Upper lobe of left lung (tissue), 6 donors: Measurements from ENCODE around the gene STOX1. TPM values are rescaled to one million over a fixed set of nuclear protein-coding genes. Genes with fewer than 3 reads are reported as not detected.

Experiments
- ATAC-seq, 2 donors: fragments of 200-7000 bp; cut with Tn5 transposase; one replicate each; pipeline ENCODE4 v1.9.1; 2022; ENCODE audit warnings: mild to moderate bottlenecking in 2 of 2, moderate library complexity in 2 of 2; ENCODE audit not compliant: low FRiP score in 2 of 2
- DNase-seq, 2 donors: peaks; one replicate each; pipeline ENCODE4 v3.0.0-alpha.2; 2019 to 2020
- H3K27ac ChIP-seq, 4 donors: fragments of 200-600 bp; sonication (generic); one replicate each; pipeline ENCODE4 v1.5.1; 2016 to 2019
- H3K27me3 ChIP-seq, 4 donors: fragments of 200-600 bp; sonication (generic); one replicate each; pipeline ENCODE4 v1.5.1; 2017 to 2019
- H3K36me3 ChIP-seq, 4 donors: fragments of 200-600 bp; sonication (generic); one replicate each; pipeline ENCODE4 v1.5.1; 2016 to 2019
- H3K4me1 ChIP-seq, 4 donors: fragments of 200-600 bp; sonication (generic); one replicate each; pipeline ENCODE4 v1.5.1; 2018 to 2019
- H3K4me3 ChIP-seq, 4 donors: fragments of 200-600 bp; sonication (generic); one replicate each; pipeline ENCODE4 v1.5.1; 2017 to 2019; ENCODE audit warnings: mild to moderate bottlenecking in 2 of 4, moderate library complexity in 1 of 4
- H3K9me3 ChIP-seq, 4 donors: fragments of 200-600 bp; sonication (generic); one replicate each; pipeline ENCODE4 v1.5.1; 2018 to 2019
- EP300 ChIP-seq, 4 donors: sonication (generic); formaldehyde crosslinking; IDR thresholded peaks; one replicate each; pipeline ENCODE4 v1.5.1; 2017; ENCODE audit warnings: antibody characterized with exemption in 4 of 4, control low read depth in 2 of 4
- POLR2A ChIP-seq, 4 donors: fragments of 450-650 bp; IDR thresholded peaks; one replicate each; pipeline ENCODE4 v1.5.1; 2016 to 2017; ENCODE audit warnings: antibody characterized with exemption in 4 of 4, mild to moderate bottlenecking in 2 of 4
- POLR2AphosphoS5 ChIP-seq, 2 donors: sonication (generic); formaldehyde crosslinking; IDR thresholded peaks; one replicate each; pipeline ENCODE4 v1.5.1; 2017; ENCODE audit warnings: antibody characterized with exemption in 2 of 2
- WGBS, 2 donors: methylation state at CpG; one replicate each; pipeline ENCODE4 v1.1.5; 2017 to 2018; 5-methylcytosine and 5-hydroxymethylcytosine counted together
- total RNA-seq, 6 donors: library from RNA; depleted of rRNA in 4 of 6; stranded (reverse); fragments of >200 nt in 4 of 6; gene quantifications; one replicate each; pipeline versions ENCODE4 v1.1.0 to v1.2.1, GENCODE V29; 2016 to 2021
- TF ChIP-seq, protein P1 (sequence below), 6 experiments: fragments of 450-650 bp in 4 of 6; fragments of 200-600 bp in 2 of 6; sonication (generic) in 2 of 6; IDR thresholded peaks; one replicate each; pipeline ENCODE4 v1.5.1; 2016 to 2019; ENCODE audit warnings: antibody characterized with exemption in 6 of 6
- donor health status: DM: no; HTN: no; CAD: no; lungs with moderate emphysema.
- donor health status: DM: no; HTN: yes; CAD: no; lungs with severe emphysema.

STOX1 gene, protein sequence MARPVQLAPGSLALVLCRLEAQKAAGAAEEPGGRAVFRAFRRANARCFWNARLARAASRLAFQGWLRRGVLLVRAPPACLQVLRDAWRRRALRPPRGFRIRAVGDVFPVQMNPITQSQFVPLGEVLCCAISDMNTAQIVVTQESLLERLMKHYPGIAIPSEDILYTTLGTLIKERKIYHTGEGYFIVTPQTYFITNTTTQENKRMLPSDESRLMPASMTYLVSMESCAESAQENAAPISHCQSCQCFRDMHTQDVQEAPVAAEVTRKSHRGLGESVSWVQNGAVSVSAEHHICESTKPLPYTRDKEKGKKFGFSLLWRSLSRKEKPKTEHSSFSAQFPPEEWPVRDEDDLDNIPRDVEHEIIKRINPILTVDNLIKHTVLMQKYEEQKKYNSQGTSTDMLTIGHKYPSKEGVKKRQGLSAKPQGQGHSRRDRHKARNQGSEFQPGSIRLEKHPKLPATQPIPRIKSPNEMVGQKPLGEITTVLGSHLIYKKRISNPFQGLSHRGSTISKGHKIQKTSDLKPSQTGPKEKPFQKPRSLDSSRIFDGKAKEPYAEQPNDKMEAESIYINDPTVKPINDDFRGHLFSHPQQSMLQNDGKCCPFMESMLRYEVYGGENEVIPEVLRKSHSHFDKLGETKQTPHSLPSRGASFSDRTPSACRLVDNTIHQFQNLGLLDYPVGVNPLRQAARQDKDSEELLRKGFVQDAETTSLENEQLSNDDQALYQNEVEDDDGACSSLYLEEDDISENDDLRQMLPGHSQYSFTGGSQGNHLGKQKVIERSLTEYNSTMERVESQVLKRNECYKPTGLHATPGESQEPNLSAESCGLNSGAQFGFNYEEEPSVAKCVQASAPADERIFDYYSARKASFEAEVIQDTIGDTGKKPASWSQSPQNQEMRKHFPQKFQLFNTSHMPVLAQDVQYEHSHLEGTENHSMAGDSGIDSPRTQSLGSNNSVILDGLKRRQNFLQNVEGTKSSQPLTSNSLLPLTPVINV
- 10 to 100 TPM in 1 of 6 donors, 1 to 10 TPM in 4, under 1 TPM in 1; 0.23 to 25.6 (median 3.1) TPM for total RNA-seq

DNA sequence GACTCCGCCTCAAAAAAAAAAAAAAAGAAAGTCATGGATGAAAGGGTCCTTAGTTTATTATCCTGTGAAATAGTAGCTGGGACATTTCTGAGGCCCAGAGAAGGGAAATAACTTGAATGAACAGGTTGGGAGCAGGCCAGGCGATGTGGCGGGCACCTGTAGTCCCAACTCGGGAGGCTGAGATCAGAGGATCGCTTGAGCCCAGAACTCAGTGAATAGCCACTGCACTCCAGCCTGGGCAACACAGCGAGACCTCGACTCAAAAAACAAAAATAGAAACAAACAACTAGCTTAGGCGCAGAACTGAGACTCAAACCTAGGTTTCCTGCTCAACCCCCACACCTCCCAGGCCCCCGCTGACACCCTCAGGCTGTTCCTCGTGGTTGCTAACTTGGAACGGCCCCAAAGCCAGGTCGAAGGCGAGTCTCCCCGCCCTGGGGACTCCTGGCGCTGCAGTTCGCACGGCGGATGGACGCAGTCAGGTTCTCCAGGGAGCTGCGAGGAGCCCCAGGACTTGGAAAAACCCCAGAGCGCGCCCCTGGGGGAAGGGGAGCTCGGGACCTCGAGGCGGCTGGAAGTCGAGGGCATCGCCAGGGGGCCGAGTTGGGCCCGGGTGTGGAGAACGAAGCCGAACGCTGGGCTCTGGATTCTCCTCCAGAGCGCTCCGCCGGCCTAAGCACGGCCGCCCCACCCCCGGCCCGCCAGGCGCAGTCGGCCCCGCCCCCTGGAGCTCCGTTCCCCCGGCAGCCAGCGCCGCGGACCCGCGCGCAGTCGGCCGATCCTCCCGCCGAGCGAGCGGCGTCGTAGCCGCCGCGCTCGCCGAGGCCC lies at the start of gene STOX1:
STOX1 (plus strand) TSS at position 768 of the 828 bp plus-strand sequence. CDS start 93 bp downstream, outside the sequence.
- WGBS, 2 donors = 12 to 42% methylated on average over 8 to 35 of the region's 63 CpGs
- Histone ChIP-seq H3K4me3 (peak within 1 kb of the TSS; percentile 43 to 71 (median 58)), H3K36me3 (no peaks in the 10 kb centered on the region), H3K4me1 (peaks cover 6 to 16% (median 7%) of the 10 kb centered on the region in 4 donors), H3K27me3 (peaks cover 0 to 2% (median 0%) of the 10 kb centered on the region in 4 donors), H3K9me3 (no peaks in the 10 kb centered on the region), H3K27ac (peak within 1 kb of the TSS in 1 of 4 donors; percentile 2)
- DNase-seq (peak; percentile 22 to 91), ATAC-seq (peak in 1 of 2 donors; percentile 88)
- no peak for TF ChIP-seq POLR2AphosphoS5 (IDR thresholded peaks at IDR 0.05)
- TF ChIP-seq, protein P1, sequence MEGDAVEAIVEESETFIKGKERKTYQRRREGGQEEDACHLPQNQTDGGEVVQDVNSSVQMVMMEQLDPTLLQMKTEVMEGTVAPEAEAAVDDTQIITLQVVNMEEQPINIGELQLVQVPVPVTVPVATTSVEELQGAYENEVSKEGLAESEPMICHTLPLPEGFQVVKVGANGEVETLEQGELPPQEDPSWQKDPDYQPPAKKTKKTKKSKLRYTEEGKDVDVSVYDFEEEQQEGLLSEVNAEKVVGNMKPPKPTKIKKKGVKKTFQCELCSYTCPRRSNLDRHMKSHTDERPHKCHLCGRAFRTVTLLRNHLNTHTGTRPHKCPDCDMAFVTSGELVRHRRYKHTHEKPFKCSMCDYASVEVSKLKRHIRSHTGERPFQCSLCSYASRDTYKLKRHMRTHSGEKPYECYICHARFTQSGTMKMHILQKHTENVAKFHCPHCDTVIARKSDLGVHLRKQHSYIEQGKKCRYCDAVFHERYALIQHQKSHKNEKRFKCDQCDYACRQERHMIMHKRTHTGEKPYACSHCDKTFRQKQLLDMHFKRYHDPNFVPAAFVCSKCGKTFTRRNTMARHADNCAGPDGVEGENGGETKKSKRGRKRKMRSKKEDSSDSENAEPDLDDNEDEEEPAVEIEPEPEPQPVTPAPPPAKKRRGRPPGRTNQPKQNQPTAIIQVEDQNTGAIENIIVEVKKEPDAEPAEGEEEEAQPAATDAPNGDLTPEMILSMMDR (IDR thresholded peaks at IDR 0.05) = no peak
- TF ChIP-seq POLR2A (IDR thresholded peaks at IDR 0.05) = no peak
- no peak for TF ChIP-seq EP300 (IDR thresholded peaks at IDR 0.05)

DNA sequence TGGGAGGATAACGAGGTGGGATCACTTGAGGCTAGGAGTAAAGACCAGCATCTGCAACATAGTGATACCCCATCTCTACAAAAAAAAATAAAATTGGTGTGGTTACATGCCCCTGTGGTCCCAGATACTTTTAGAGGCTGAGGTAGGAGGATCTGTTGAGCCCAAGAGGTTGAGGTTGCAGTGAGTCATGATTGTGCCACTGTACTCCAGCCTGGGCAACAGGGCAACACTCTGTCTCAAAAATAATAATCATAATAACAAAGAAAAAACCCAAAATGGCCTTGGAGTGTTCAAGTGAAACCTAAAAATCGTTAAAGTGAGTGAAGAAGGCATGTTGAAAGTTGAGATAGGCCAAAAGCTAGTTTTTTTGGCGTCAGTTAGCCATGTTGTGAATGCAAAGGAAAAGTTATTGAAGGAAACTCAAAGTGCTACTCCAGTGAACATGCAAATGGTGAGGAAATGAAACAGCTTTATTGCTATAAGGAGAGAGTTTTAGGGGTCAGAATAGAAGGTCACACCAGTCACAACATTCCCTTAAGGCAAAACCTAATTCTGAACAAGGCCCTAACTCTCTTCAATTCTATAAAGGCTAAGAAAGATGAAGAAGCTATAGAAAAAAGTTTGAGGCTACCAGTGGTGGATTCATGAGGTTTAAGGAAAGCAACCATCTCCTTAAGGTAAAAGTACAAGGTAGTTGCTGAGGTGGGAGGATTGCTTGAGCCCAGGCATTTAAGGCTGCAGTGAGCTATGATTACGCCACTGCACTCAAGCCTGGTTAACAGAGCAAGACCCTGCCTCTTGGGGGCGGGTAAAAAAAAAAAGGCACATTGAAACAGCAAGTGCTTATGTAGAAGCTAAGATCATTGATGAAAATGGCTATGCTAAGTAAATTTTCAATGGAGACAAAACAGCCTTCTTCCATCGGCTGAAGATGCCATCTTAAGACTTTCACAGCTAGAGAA lies 45.4 kb upstream of the STOX1 start:
- TF ChIP-seq, protein P1 (IDR thresholded peaks at IDR 0.05) = no peak
- TF ChIP-seq POLR2AphosphoS5 (IDR thresholded peaks at IDR 0.05) = no peak
- TF ChIP-seq POLR2A (IDR thresholded peaks at IDR 0.05) = no peak
- TF ChIP-seq EP300 (IDR thresholded peaks at IDR 0.05) = no peak
- H3K27ac ChIP-seq = no peak overlapping the region
- no peaks in the 10 kb centered on the region for H3K27me3 ChIP-seq
- no peaks in the 10 kb centered on the region for H3K4me1 ChIP-seq
- WGBS, 2 donors = 92 to 97% methylated on average over 6 of the region's 6 CpGs
- no peak for ATAC-seq
- H3K36me3 ChIP-seq = peaks cover 20 to 88% (median 64%) of the 10 kb centered on the region in 4 donors
- H3K4me3 ChIP-seq = no peak overlapping the region
- DNase-seq = no peak
- no peaks in the 10 kb centered on the region for H3K9me3 ChIP-seq

DNA sequence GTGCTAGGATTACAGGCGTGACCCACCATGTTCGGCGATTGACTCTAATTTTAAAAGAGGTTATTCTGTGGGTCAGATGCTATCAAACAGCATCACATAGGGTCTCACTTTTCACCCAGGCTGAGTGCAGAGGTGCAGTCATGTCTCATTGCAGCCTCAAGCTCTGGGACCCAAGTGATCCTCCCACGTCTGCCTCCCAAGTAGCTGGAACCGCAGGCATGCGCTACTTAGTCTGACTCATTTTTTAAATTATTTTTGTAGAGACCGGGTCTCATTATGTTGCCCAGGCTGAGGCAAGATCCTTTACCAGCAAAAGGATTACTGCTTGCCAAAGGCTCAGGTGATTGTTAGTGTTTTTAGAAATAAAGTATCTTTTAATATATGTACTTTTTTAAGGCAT lies 42.9 kb upstream of the STOX1 start:
- 95 to 99% methylated on average over 7 of the region's 7 CpGs for WGBS, 2 donors
- Histone ChIP-seq H3K4me3 (no peak overlapping the region), H3K9me3 (no peaks in the 10 kb centered on the region), H3K27me3 (no peaks in the 10 kb centered on the region), H3K4me1 (no peaks in the 10 kb centered on the region), H3K36me3 (peaks cover 27 to 88% (median 67%) of the 10 kb centered on the region in 4 donors), H3K27ac (no peak overlapping the region)
- DNase-seq = no peak
- ATAC-seq = no peak
- TF ChIP-seq, protein P1 (IDR thresholded peaks at IDR 0.05) = no peak
- TF ChIP-seq POLR2AphosphoS5 (IDR thresholded peaks at IDR 0.05) = no peak
- TF ChIP-seq POLR2A (IDR thresholded peaks at IDR 0.05) = no peak
- no peak for TF ChIP-seq EP300 (IDR thresholded peaks at IDR 0.05)
